ENCODE data around the gene MACROH2A1. TPM values are rescaled to one million over a fixed set of nuclear protein-coding genes. Genes with fewer than 3 reads are reported as not detected.

MACROH2A1 gene
- polyA plus RNA-seq, 1 of the 3 experiments (the other 2 are of a cell fraction) = 165 TPM

- ChIA-PET POLR2A (no interaction called here), CTCF (interaction anchor here (1.0 to 2.4 kb wide), 3 partner anchors 40 to 214 kb away, joined by 3 to 7 read pairs (median 4); no protein-coding TSS in a partner anchor)
- Histone ChIP-seq H3K4me3 (ENCODE audit: low read depth in 2 of 2, low read length in 1 of 2) (no peak overlapping the region), H3K36me3 (replicated peaks in 1 of 2; ENCODE audit: control insufficient read depth in 1 of 2, insufficient read depth in 2 of 2, low read length in 1 of 2) (no peaks in the 10 kb centered on the region), H3F3A (replicated peaks; ENCODE audit: insufficient read depth) (no peaks in the 10 kb centered on the region), H3K27me3 (ENCODE audit: insufficient read depth) (no peaks in the 10 kb centered on the region), H3K79me2 (ENCODE audit: insufficient read depth) (no peaks in the 10 kb centered on the region), H3K9me2 (no peaks in the 10 kb centered on the region), H3K27ac (ENCODE audit: low read depth in 2 of 2, low read length in 1 of 2) (no peak overlapping the region), H3K9ac (no peak overlapping the region), H2AFZ (ENCODE audit: low read depth) (no peak overlapping the region), H3K4me1 (ENCODE audit: control insufficient read depth in 1 of 2, insufficient read depth in 2 of 2, low read depth in 1 of 2, low read length in 1 of 2) (peaks cover 0 to 2% of the 10 kb centered on the region in 2 experiments; a peak in 1 of 4 replicates), H3K4me2 (no peak overlapping the region), H3K9me3 (no peaks in the 10 kb centered on the region), H4K20me1 (ENCODE audit: insufficient read depth) (no peaks in the 10 kb centered on the region)
- no peak for DNase-seq
- TF ChIP-seq USF2 (IDR thresholded peaks at IDR 0.05; ENCODE audit: borderline replicate concordance, low read depth, low read length) (no peak), TAF1 (IDR thresholded peaks at IDR 0.05; ENCODE audit: borderline replicate concordance, low read depth, low read length) (no peak), JUND (IDR thresholded peaks at IDR 0.05) (no peak), NFIC (IDR thresholded peaks at IDR 0.05; ENCODE audit: borderline replicate concordance) (no peak), REST (IDR thresholded peaks at IDR 0.05; ENCODE audit: low read depth, low read length) (no peak), EP300 (IDR thresholded peaks at IDR 0.05; ENCODE audit: borderline replicate concordance in 1 of 2, low read depth in 1 of 2, low read length in 1 of 2) (no peak), MEF2A (IDR thresholded peaks at IDR 0.05; ENCODE audit: borderline replicate concordance, low read depth) (no peak), TEAD4 (IDR thresholded peaks at IDR 0.05; ENCODE audit: borderline replicate concordance, insufficient read depth) (no peak), EZH2phosphoT487 (IDR thresholded peaks at IDR 0.05; ENCODE audit: borderline replicate concordance, low read depth) (no peak), FOSL2 (IDR thresholded peaks at IDR 0.05; ENCODE audit: borderline replicate concordance, low read depth) (no peak), IRF3 (IDR thresholded peaks at IDR 0.05; ENCODE audit: low read depth, low read length) (no peak)
- 43% methylated on average over 2 of the region's 2 CpGs for WGBS (ENCODE audit: low lambda C conversion rate)
Observed at GRCh38 chr5:135405082-135405481, 6.1 kb upstream of the MACROH2A1 start.

Data from SK-N-SH (cell line).